ENCODE results near the gene L3MBTL1. TPM values are rescaled to one million over a fixed set of nuclear protein-coding genes. Genes with fewer than 3 reads are reported as not detected.

Gene L3MBTL1
- total RNA-seq, 3 donors from 2014 or later (not counting 1 experiment from before 2014, with no cell fraction given): 15.4 to 17.1 (median 17.0) TPM

GRCh38 chr20:43465625-43465943 is 41.9 kb upstream of the L3MBTL1 start:
- DNase-seq (no peak), ATAC-seq (peak in 1 of 3 donors; percentile 13)
- Mint-ChIP-seq H3K27me3 (ENCODE audit: low read depth in 2 of 2) (no peaks in the 10 kb centered on the region), H3K9me3 (no peaks in the 10 kb centered on the region), H3K36me3 (peaks cover 13% of the 10 kb centered on the region), H3K4me1 (peaks cover 17 to 26% of the 10 kb centered on the region in 2 donors), H3K4me3 (no peak overlapping the region), H3K27ac (peak overlapping the region in 1 of 2 donors; percentile 40)
- 100% methylated on average over 1 of the region's 2 CpGs for WGBS (ENCODE audit: insufficient coverage)
- TF ChIP-seq CTCF (IDR thresholded peaks at IDR 0.05): no peak
- peaks cover 56% of the 10 kb centered on the region for H3K36me3 ChIP-seq (ENCODE audit: control insufficient read depth, insufficient read depth, low read length)
- intact Hi-C loops (cut with micrococcal nuclease): no loop called here
- no peaks in the 10 kb centered on the region for H3K27me3 ChIP-seq (ENCODE audit: control insufficient read depth, insufficient read depth, low read length)
- no peaks in the 10 kb centered on the region for H3K9me3 ChIP-seq (ENCODE audit: control insufficient read depth, insufficient read depth, low read length)
- no peak overlapping the region for H3K4me3 ChIP-seq (ENCODE audit: low read length)
- no peak overlapping the region for H3K27ac ChIP-seq (ENCODE audit: low read length)
- H3K4me1 ChIP-seq (ENCODE audit: control insufficient read depth, insufficient read depth, low read length): no peaks in the 10 kb centered on the region

- no peaks in the 10 kb centered on the region for H3K4me1 ChIP-seq (ENCODE audit: control insufficient read depth, insufficient read depth, low read length)
- TF ChIP-seq CTCF (IDR thresholded peaks at IDR 0.05): no peak
- ATAC-seq (no peak), DNase-seq (no peak)
- H3K4me3 Mint-ChIP-seq: no peak overlapping the region
- no peaks in the 10 kb centered on the region for H3K27me3 ChIP-seq (ENCODE audit: control insufficient read depth, insufficient read depth, low read length)
- H3K27ac ChIP-seq (ENCODE audit: low read length): no peak overlapping the region
- H3K36me3 Mint-ChIP-seq: peaks cover 7% of the 10 kb centered on the region
- no peaks in the 10 kb centered on the region for H3K27me3 Mint-ChIP-seq (ENCODE audit: low read depth in 2 of 2)
- no peaks in the 10 kb centered on the region for H3K9me3 Mint-ChIP-seq
- intact Hi-C loops (cut with micrococcal nuclease): no loop called here
- no peak overlapping the region for H3K4me3 ChIP-seq (ENCODE audit: low read length)
- H3K9me3 ChIP-seq (ENCODE audit: control insufficient read depth, insufficient read depth, low read length): no peaks in the 10 kb centered on the region
- H3K27ac Mint-ChIP-seq: peak overlapping the region; percentile 24 to 63
- no CpG with 5 or more reads among the region's 1 CpG for WGBS (ENCODE audit: insufficient coverage)
- peaks cover 13 to 24% of the 10 kb centered on the region in 2 donors for H3K4me1 Mint-ChIP-seq
- H3K36me3 ChIP-seq (ENCODE audit: control insufficient read depth, insufficient read depth, low read length): peaks cover 37% of the 10 kb centered on the region
Measured at GRCh38 chr20:43467589-43467988, 39.9 kb upstream of the L3MBTL1 start.

- H3K4me3 ChIP-seq (ENCODE audit: low read length): no peak overlapping the region
- no peaks in the 10 kb centered on the region for H3K4me1 ChIP-seq (ENCODE audit: control insufficient read depth, insufficient read depth, low read length)
- intact Hi-C loops (cut with micrococcal nuclease): no loop called here
- no peaks in the 10 kb centered on the region for H3K36me3 Mint-ChIP-seq
- H3K27me3 Mint-ChIP-seq (ENCODE audit: low read depth in 2 of 2): no peaks in the 10 kb centered on the region
- no peak overlapping the region for H3K4me3 Mint-ChIP-seq
- no peaks in the 10 kb centered on the region for H3K27me3 ChIP-seq (ENCODE audit: control insufficient read depth, insufficient read depth, low read length)
- TF ChIP-seq CTCF (IDR thresholded peaks at IDR 0.05): no peak
- H3K27ac ChIP-seq (ENCODE audit: low read length): no peak overlapping the region
- ATAC-seq (no peak), DNase-seq (no peak)
- H3K9me3 Mint-ChIP-seq: no peaks in the 10 kb centered on the region
- no peak overlapping the region for H3K27ac Mint-ChIP-seq
- no peaks in the 10 kb centered on the region for H3K36me3 ChIP-seq (ENCODE audit: control insufficient read depth, insufficient read depth, low read length)
- WGBS (ENCODE audit: insufficient coverage): 57% methylated on average over 5 of the region's 11 CpGs
- peaks cover 0 to 6% of the 10 kb centered on the region in 2 donors for H3K4me1 Mint-ChIP-seq
- no peaks in the 10 kb centered on the region for H3K9me3 ChIP-seq (ENCODE audit: control insufficient read depth, insufficient read depth, low read length)
Measured at GRCh38 chr20:43472671-43473380, 34.7 kb upstream of the L3MBTL1 start.

- H3K36me3 Mint-ChIP-seq: no peaks in the 10 kb centered on the region
- no peak overlapping the region for H3K27ac ChIP-seq (ENCODE audit: low read length)
- no peaks in the 10 kb centered on the region for H3K4me1 ChIP-seq (ENCODE audit: control insufficient read depth, insufficient read depth, low read length)
- no peak overlapping the region for H3K4me3 ChIP-seq (ENCODE audit: low read length)
- H3K4me3 Mint-ChIP-seq: no peak overlapping the region
- WGBS (ENCODE audit: insufficient coverage): 98% methylated on average over 4 of the region's 4 CpGs
- no peak for TF ChIP-seq CTCF (IDR thresholded peaks at IDR 0.05)
- H3K9me3 ChIP-seq (ENCODE audit: control insufficient read depth, insufficient read depth, low read length): no peaks in the 10 kb centered on the region
- H3K36me3 ChIP-seq (ENCODE audit: control insufficient read depth, insufficient read depth, low read length): no peaks in the 10 kb centered on the region
- ATAC-seq (no peak), DNase-seq (no peak)
- H3K27me3 Mint-ChIP-seq (ENCODE audit: low read depth in 2 of 2): no peaks in the 10 kb centered on the region
- H3K9me3 Mint-ChIP-seq: no peaks in the 10 kb centered on the region
- H3K4me1 Mint-ChIP-seq: peaks cover 0 to 6% of the 10 kb centered on the region in 2 donors
- no peak overlapping the region for H3K27ac Mint-ChIP-seq
- intact Hi-C loops (cut with micrococcal nuclease): no loop called here
- H3K27me3 ChIP-seq (ENCODE audit: control insufficient read depth, insufficient read depth, low read length): no peaks in the 10 kb centered on the region
Measured at GRCh38 chr20:43473381-43473704, 34.2 kb upstream of the L3MBTL1 start.
